Right lobe of liver (tissue), 4 donors: Measurements from ENCODE around the gene TNFRSF21.

Source experiments
- CTCF ChIP-seq, 4 donors: fragments of 200-600 bp in 3 of 4; fragments of 450-650 bp in 1 of 4; IDR thresholded peaks; one replicate each; pipeline versions ENCODE4 v1.5.1 to v1.8.0; 2016 to 2022; ENCODE audit warnings: antibody characterized with exemption in 4 of 4, mild to moderate bottlenecking in 2 of 4
- POLR2A ChIP-seq: fragments of 450-650 bp; IDR thresholded peaks from one replicate; pipeline ENCODE4 v1.6.1; 2017; ENCODE audit warnings: antibody characterized with exemption, mild to moderate bottlenecking
- donor health status: DM: no; HTN: no; CAD: no.
- donor health status: DM: no; HTN: no; CAD: no.
- donor health status: DM: no; HTN: yes; CAD: no.

- TF ChIP-seq CTCF (IDR thresholded peaks at IDR 0.05) (no peak), POLR2A (no peak)
Observed at GRCh38 chr6:47323887-47324286, 14.2 kb upstream of the TNFRSF21 start.
